Activated CD4-positive, alpha-beta T cell treated with anti-CD3 and anti-CD28 coated beads for 24 hours (primary cell): ENCODE results near the gene PRKCB.
"Not testable (repeated sequence)": the region's sequence is repeated elsewhere in the genome, so short reads cannot be mapped to it uniquely, and the experiment has no call there.

Source experiments
- DNase-seq, 2 donors: peaks; one replicate each; pipeline ENCODE4 v3.0.0-alpha.2; 2020; ENCODE audit warnings: low read depth in 2 of 2

Gene PRKCB

DNA sequence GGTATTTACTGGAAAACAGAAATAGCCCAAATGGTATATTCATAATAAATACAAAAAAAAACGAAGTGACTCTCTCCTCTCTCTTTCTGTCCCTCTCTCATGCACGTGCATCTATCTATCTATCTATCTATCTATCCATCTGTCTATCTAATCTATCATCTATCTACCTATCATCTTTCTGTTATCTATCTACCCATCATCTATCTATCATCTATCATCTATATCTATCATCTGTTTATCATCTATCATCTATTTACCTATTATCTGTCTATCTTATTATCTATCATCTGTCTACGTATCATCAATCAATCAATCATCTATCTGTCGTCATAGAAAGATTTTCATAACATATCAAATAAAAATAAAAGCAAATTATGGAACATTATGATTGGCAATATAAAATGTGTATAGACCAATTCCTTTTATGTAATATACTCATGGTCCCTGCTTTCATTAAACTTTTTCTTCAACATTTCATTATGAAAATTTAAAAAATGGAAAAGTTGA is 293.7 kb downstream of the PRKCB start:
- no peak for DNase-seq

DNA sequence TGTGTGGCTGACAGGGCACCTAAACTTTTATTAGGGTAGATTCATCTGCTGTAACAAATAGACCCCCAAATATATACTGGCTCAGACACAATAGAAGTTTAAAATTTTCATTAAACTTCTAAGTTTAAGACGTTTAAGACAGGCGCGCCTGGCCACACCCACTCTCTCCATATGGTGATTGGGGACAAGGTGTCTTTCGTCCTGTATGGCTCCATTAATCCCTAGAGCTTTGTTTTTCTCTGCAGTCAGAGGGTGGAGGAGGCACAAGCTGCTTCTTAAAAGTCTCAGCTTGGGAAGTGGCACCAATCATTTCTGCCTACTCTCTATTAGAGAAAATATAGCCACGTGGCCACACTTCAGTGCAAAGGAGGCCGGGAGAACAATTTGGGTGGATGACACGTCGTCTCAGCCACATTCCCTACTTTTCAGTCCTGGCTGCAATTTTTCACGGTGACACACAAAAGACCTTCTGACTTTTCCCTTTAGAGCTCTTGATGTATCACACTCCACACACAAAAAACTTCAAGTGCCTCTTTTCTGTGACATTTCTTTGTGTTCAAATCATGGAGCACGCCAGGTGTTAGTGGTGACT is 294.8 kb downstream of the PRKCB start:
- DNase-seq = no peak

DNA sequence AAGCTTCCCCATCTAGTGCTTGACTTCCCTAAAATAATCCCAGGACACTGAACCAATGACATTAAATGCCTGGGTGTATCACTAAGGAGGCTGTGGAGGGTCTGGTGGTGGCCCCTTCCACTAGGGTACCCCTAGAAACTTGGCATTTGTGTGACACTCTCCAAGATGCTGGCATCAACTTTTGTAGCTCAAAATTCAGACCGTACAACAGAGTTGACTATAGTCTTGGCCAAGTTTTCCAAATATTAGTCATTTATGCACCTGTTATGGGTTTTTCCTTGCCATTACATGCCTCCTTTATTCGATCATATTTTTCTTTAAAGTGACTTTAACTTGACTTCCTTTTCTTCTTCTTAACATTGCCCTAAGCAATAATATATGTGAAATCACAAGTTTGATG is 295.5 kb downstream of the PRKCB start:
- DNase-seq = no peak

- DNase-seq = no peak
These were observed 296.4 kb downstream of the PRKCB start for GRCh38 chr16:24132048-24132796.

DNA sequence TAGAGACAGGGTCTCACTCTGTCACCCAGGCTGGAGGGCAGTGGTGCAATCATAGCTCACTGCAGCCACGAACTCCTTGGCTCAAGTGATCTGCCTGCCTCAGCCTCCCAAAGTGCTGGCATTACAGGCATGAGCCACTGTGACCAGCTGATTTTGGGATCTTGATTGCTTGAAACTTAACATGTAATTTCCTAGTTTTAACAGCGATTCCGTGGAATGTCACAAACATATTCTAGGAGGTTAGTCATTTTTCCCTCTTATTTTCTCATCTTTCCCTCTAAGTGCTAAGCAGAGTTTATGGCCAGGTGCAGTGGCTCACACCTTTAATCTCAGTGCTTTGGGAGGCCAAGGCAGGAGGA is 297.0 kb downstream of the PRKCB start:
- DNase-seq = no peak

DNA sequence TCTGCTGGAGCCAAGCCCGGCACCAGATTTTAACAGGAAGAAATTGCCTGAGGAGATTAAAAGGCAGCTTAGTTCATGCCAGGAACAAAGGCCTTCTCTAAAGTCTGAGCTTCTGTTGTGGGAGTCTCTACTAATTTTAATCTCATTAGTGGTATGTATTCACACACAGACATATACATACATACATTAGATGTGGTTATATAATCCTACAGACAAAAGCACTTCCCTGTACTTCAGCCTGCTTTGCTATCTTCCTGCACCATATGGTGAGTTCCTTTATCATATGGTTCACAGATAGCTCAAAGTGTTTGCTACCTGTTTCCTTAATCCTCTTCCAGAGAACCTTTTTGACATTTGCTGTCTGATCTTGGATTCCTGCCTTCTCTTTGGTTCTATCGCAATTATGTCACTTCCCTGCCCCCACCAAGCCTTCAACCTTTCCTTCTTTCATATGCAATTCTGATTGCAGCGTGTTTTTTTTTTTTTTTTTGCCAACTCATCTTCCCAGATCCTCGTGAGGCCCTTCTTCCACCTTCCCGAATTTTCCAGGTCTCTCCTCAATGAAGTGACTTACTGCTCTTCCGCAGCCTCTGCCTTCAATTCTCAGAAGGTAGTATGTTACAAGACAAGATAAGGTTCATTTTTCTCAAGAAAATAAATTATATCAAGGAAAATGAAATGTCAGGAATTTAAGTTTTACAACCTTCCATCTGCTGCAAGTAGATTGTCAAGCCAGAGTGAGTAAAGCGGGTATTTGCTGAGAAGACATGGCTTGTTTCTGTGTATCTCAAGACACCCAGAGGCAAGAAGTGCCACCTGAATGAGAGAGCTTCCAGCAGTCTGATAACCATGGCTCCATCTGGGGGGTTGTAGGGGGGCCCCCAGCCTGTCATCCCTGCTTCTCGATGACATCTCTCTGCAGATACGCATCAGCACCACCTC is 300.1 kb downstream of the PRKCB start:
- DNase-seq = no peak

DNA sequence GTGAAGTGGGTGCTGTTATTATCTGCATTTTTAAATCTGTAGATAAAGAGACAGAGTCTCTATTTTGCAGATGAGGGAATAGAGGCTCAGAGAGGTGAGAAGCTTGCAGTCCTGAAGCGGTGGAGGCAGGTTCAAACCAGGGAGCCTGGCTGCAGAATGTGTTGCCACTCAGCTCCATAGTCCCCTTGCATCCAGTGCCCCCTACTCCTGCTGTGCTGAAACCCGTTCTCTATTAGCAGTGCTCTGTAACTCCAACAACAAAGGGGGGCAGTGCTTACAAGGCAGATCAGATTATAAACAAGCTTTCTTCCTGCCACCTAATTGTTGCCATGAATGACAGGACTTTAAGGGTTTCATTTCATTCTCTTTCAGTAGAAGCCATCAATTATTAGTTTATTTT is 302.2 kb downstream of the PRKCB start:
- no peak for DNase-seq

DNA sequence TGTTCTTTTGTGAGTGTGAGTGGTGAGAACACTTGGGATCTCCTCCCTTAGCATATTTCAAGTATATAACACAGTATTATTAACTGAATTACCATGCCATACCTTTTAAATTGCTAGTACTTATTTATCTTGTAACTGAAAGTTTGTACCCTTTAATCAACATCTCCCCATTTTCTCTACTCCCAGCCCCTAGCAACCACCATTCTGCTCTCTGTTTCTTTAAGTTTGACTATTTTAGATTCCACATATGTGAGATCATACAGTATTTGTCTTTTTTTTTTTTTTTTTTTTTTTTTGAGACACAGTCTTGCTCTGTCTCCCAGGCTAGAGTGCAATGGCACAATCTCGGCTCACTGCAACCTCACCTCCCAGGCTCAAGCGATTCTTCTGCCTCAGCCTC is 302.8 kb downstream of the PRKCB start:
- no peak for DNase-seq

DNA sequence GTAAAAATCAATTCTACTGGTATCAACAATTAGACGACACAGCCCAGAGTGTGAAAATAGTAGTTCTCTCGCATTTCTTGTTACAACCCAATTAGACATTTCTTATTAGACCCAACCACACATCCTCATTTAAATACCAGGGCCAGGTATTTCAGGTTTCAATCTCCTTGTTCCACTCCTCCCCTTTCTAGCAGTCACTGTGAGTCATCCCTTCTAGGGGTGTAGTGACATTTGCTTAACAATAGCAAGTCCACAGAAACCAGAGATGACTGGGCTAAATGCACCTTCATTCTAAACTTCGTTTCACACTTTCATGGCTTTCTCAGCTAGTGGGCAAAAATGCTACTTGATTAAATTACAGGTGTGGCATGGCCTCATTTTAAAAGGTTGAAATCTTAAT is 303.5 kb downstream of the PRKCB start:
- no peak for DNase-seq

GRCh38 chr16:24140730-24141129 is 304.9 kb downstream of the PRKCB start:
- no peak for DNase-seq

DNA sequence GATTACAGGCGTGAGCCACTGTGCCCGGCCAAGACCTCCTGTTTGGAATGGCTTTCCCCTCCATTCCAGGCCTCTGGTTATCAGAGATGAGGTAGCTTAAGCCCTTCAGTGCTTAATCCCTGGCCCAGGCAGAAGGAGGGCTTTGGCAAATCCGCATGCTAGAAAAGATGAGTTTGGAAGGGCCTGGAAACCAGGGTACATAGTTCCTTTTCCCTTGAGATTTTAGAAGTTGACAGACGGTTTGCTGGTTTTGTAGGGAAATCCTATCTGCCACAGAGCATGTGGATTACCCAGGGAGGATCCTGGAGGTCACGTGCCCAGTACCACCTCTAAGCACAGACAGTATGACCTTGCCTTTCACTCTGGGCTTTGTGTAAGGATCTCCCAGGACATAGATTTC is 305.7 kb downstream of the PRKCB start:
- no peak for DNase-seq

- DNase-seq = no peak
These were observed 306.1 kb downstream of the PRKCB start for GRCh38 chr16:24141917-24142316.

DNA sequence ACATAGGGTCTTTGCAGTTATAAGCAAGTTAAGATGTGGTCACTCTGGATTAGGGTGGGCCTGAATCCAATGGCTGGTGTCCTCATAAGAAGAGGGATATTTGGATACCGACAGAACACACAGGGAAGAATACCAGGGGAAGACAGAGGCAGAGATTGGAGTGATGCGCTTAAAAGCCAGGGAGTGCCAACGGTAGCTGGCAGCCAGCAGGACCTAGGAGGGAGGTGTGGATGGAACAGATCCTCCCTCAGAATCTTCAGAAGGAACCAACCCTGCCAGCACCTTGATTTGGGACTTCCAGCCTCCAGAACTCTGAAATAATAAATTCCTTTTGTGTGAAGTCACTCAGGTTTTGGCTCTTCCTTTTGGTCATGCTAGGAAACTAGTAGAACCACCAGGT is 310.1 kb downstream of the PRKCB start:
- no peak for DNase-seq

GRCh38 chr16:24146518-24146917 is 310.7 kb downstream of the PRKCB start:
- DNase-seq = no peak

GRCh38 chr16:24149102-24149501 is 313.3 kb downstream of the PRKCB start:
- no peak for DNase-seq

GRCh38 chr16:24150282-24150681 is 314.5 kb downstream of the PRKCB start:
- no peak for DNase-seq

- no peak for DNase-seq
These were observed 315.7 kb downstream of the PRKCB start for GRCh38 chr16:24151482-24151939.

DNA sequence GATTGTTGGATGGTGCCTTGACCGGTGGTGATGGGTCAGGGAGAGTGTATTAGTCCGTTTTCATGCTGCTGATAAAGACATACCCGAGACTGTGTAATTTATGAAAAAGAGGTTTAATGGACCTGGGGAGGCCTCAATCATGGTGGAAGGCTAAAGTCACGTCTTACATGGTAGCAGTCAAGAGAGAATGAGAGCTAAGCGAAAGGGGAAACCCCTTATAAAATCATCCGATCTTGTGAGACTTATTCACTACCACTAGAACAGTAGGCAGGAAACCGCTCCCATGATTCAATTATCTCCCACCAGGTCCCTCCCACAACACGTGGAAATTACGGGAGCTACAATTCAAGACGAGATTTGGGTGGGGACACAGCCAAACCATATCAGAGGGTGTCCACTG is 316.3 kb downstream of the PRKCB start:
- DNase-seq = not testable (repeated sequence)

- no peak for DNase-seq
These were observed 317.0 kb downstream of the PRKCB start for GRCh38 chr16:24152826-24153225.

- DNase-seq = no peak
These were observed 321.0 kb downstream of the PRKCB start for GRCh38 chr16:24156777-24157176.

DNA sequence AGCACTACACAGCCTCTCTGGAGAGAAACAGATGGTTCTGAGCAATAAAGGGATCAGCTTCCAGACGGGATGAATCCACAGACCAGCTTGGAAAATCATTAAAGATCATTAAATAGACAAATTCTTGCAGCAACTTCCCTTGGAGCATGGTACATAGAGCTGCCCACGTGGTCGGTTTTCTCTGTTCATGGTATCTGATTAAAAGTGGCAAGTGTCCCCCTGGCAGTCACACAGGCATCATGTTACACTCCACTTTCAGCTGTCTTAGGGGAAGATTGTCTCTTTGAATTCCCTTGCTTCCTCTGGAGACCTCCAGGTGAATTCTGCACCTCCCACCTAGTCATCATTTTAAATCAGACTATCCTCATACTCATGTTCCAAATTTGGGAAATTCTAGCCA is 328.2 kb downstream of the PRKCB start:
- no peak for DNase-seq

DNA sequence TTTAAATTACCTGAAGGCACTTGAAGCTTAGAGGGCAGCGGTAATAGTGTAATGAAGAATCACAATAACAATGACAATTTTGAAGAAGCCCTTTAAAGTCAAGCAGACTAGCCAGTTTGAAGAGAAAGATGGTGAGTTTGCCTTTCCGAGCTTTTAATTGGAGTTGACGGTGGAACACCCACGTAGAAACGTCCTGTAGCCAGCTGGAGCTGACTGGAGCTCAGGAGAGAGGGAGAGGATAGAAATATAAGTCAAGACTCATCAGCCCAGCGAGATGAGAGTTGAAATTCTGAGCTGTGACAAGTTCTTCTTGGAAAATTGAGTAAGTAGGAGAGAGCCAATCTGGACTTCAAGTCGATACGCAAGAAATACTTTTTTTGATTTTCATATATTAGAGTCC is 328.6 kb downstream of the PRKCB start:
- no peak for DNase-seq
